HCT116 (cell line): Measurements from ENCODE around the gene MCL1. TPM values are rescaled to one million over a fixed set of nuclear protein-coding genes. Genes with fewer than 3 reads are reported as not detected.

Source experiments
- ATAC-seq: fragments of 200-7000 bp; cut with Tn5 transposase; 2 replicates; pipeline ENCODE4 v1.9.1; 2020; ENCODE audit warnings: mild to moderate bottlenecking, moderate library complexity
- BruUV-seq: library from RNA; stranded (reverse); fragments of 400-500 nt; replicated peaks from 2 replicates; lab custom pipeline; 2021; lab: Mats Ljungman, UMichigan
- CTCF ChIA-PET: fragments of 300-600 bp; sonication (Branson Sonifier 250); formaldehyde crosslinking; loops from one replicate; lab custom pipeline; 2021; ENCODE audit warnings: antibody characterized with exemption; lab: Charles Lee
- POLR2A ChIA-PET: fragments of 300-600, 350-600 bp; sonication (Branson Sonifier 250); formaldehyde crosslinking; loops from one replicate; lab custom pipeline; 2021; ENCODE audit warnings: antibody characterized with exemption; lab: Charles Lee
- RAD21 ChIA-PET, 2 experiments: fragments of 300-600 bp; sonication (Branson Sonifier 250); formaldehyde crosslinking; loops; one replicate each; lab custom pipeline; 2023; ENCODE audit warnings: low total read pairs in 2 of 2; ENCODE audit not compliant: uncharacterized antibody in 2 of 2, unreplicated experiment in 2 of 2, low non-redundant PET in 1 of 2; lab: Charles Lee
- DNase-seq: peaks from one replicate; pipeline ENCODE4 v3.0.0-alpha.2; 2010; ENCODE audit warnings: low read depth, low spot score
- H2AFZ ChIP-seq: fragments of 200-600 bp; shearing (Covaris generic), sonication (generic); 2 replicates; pipeline ENCODE4 v1.6.1; 2017; ENCODE audit warnings: low read depth, mixed run types, mixed read lengths, antibody characterized with exemption, low read length; ENCODE audit not compliant: poor library complexity, severe bottlenecking
- H3K27ac ChIP-seq: 2 replicates; pipeline ENCODE4 v1.5.1; 2012; ENCODE audit warnings: low read depth, low read length
- H3K27me3 ChIP-seq: fragments of 200-600 bp; sonication (generic); 2 replicates; pipeline ENCODE4 v1.6.1; 2016; ENCODE audit warnings: mixed run types, low read length, mixed read lengths; ENCODE audit not compliant: insufficient read depth
- H3K36me3 ChIP-seq, 2 experiments: fragments of 200-500 bp in 1 of 2; fragments of 200-600 bp in 1 of 2; sonication (Bioruptor generic) in 1 of 2; sonication (generic) in 1 of 2; 2 replicates each; pipeline versions ENCODE4 v1.5.1 to v1.6.1; 2014 to 2016; ENCODE audit warnings: low read length in 2 of 2, inconsistent platforms in 1 of 2, mixed read lengths in 1 of 2, mixed run types in 1 of 2; ENCODE audit not compliant: insufficient read depth in 2 of 2, control insufficient read depth in 1 of 2
- H3K4me1 ChIP-seq, 2 experiments: fragments of 200-600 bp in 1 of 2; sonication (generic) in 1 of 2; 2 replicates each; pipeline versions ENCODE4 v1.5.1 to v1.6.1; 2012 to 2017; ENCODE audit warnings: low read length in 2 of 2, inconsistent platforms in 1 of 2, mild to moderate bottlenecking in 1 of 2, mixed read lengths in 1 of 2, mixed run types in 1 of 2, moderate library complexity in 1 of 2; ENCODE audit not compliant: insufficient read depth in 2 of 2, control insufficient read depth in 1 of 2
- H3K4me2 ChIP-seq: fragments of 200-600 bp; sonication (generic); 2 replicates; pipeline ENCODE4 v1.6.1; 2017; ENCODE audit warnings: mixed run types, low read length, mixed read lengths
- H3K4me3 ChIP-seq, 2 experiments: fragments of 200-600 bp in 1 of 2; sonication (generic) in 1 of 2; replicated peaks in 1 of 2; 2 replicates each; pipeline ENCODE4 v1.5.1; 2011 to 2016; ENCODE audit warnings: low read length in 2 of 2, control low read depth in 1 of 2, low read depth in 1 of 2, mild to moderate bottlenecking in 1 of 2, mixed read lengths in 1 of 2, mixed run types in 1 of 2
- H3K79me2 ChIP-seq: fragments of 200-600 bp; sonication (generic); 2 replicates; pipeline ENCODE4 v1.6.1; 2017; ENCODE audit warnings: mild to moderate bottlenecking, mixed run types, low read length, moderate library complexity, mixed read lengths; ENCODE audit not compliant: insufficient read depth
- H3K9ac ChIP-seq: fragments of 200-600 bp; sonication (generic); 2 replicates; pipeline ENCODE4 v1.6.1; 2016; ENCODE audit warnings: low read length, mixed read lengths
- H3K9me2 ChIP-seq: fragments of 200-600 bp; sonication (generic), shearing (Covaris generic); 2 replicates; pipeline ENCODE4 v1.6.1; 2017; ENCODE audit warnings: mixed run types, mild to moderate bottlenecking, moderate library complexity; ENCODE audit not compliant: insufficient read depth
- H3K9me3 ChIP-seq, 2 experiments: fragments of 200-500 bp in 1 of 2; fragments of 200-600 bp in 1 of 2; sonication (Bioruptor generic) in 1 of 2; sonication (generic) in 1 of 2; 2 replicates each; pipeline ENCODE4 v1.6.1; 2014 to 2017; ENCODE audit warnings: low read length in 2 of 2, mixed read lengths in 2 of 2, inconsistent platforms in 1 of 2, low read depth in 1 of 2, mild to moderate bottlenecking in 1 of 2, mixed run types in 1 of 2, moderate library complexity in 1 of 2; ENCODE audit not compliant: control insufficient read depth in 1 of 2, insufficient read depth in 1 of 2
- H4K20me1 ChIP-seq: fragments of 200-600 bp; sonication (generic), shearing (Covaris generic); 2 replicates; pipeline ENCODE4 v1.6.1; 2017; ENCODE audit warnings: mixed run types, mild to moderate bottlenecking, moderate library complexity; ENCODE audit not compliant: insufficient read depth
- CTCF ChIP-seq, 3 experiments: fragments of 200-600 bp in 1 of 3; sonication (generic) in 1 of 3; IDR thresholded peaks in 2 of 3; conservative IDR thresholded peaks in 1 of 3; 2 replicates each; pipeline ENCODE4 v1.5.1; 2012 to 2017; ENCODE audit warnings: low read depth in 2 of 3, low read length in 2 of 3, antibody characterized with exemption in 1 of 3, borderline replicate concordance in 1 of 3, control low read depth in 1 of 3, mild to moderate bottlenecking in 1 of 3, mixed read lengths in 1 of 3, mixed run types in 1 of 3, moderate library complexity in 1 of 3; ENCODE audit not compliant: insufficient read depth in 1 of 3
- EGR1 ChIP-seq: IDR thresholded peaks from 2 replicates; pipeline ENCODE4 v1.6.1; 2012; ENCODE audit warnings: low read depth
- EZH2 ChIP-seq: fragments of 200-600 bp; sonication (generic); IDR thresholded peaks from 2 replicates; pipeline ENCODE4 v1.6.1; 2017; ENCODE audit warnings: antibody characterized with exemption, mixed run types
- EZH2phosphoT487 ChIP-seq: fragments of 200-600 bp; IDR thresholded peaks from 2 replicates; pipeline ENCODE4 v1.6.1; 2018; ENCODE audit warnings: antibody characterized with exemption, borderline replicate concordance
- JUND ChIP-seq: IDR thresholded peaks from 2 replicates; pipeline ENCODE4 v1.6.1; 2012
- POLR2A ChIP-seq: IDR thresholded peaks from 2 replicates; pipeline ENCODE4 v1.7.0; 2011; ENCODE audit warnings: borderline replicate concordance; ENCODE audit not compliant: insufficient read depth, insufficient read length; ENCODE audit errors: extremely low read depth
- RAD21 ChIP-seq: IDR thresholded peaks from 2 replicates; pipeline ENCODE4 v1.6.1; 2012; ENCODE audit warnings: low read depth, mild to moderate bottlenecking
- REST ChIP-seq: IDR thresholded peaks from 2 replicates; pipeline ENCODE4 v1.6.1; 2012; ENCODE audit warnings: low read depth
- SP1 ChIP-seq: IDR thresholded peaks from 2 replicates; pipeline ENCODE4 v1.6.1; 2012; ENCODE audit warnings: low read depth
- ZFX ChIP-seq: fragments of 450-650 bp; IDR thresholded peaks from 2 replicates; pipeline ENCODE4 v1.6.1; 2017
- intact Hi-C: fragments of 100-400 bp; cut with micrococcal nuclease; formaldehyde crosslinking; loops from 2 replicates; pipeline ENCODE4 v1.10.0; 2022
- total RNA-seq: library from RNA; stranded (reverse); gene quantifications from one replicate; pipeline ENCODE4 v1.2.1, GENCODE V29; 2021; ENCODE audit not compliant: unreplicated experiment

The MCL1 gene
- total RNA-seq, 1 experiment from 2014 or later, result 146 TPM

GRCh38 chr1:150560011-150560438 lies 19.4 kb downstream of the MCL1 start:
- Histone ChIP-seq H4K20me1 (no peaks in the 10 kb centered on the region), H3K4me1 (peaks cover 39 to 52% of the 10 kb centered on the region in 2 experiments), H3K36me3 (no peaks in the 10 kb centered on the region), H3K9me3 (no peaks in the 10 kb centered on the region), H3K27ac (peak overlapping the region; percentile 95; the same call in 1 of the 2 replicates), H3K27me3 (no peaks in the 10 kb centered on the region), H3K4me2 (peak overlapping the region; percentile 99), H2AFZ (no peak overlapping the region)
- peak; percentile 61 for DNase-seq
- intact Hi-C loops, result loop anchor here (1.0 to 10.0 kb wide), 5 partner anchors 61 to 447 kb away; partner anchors contain the start of genes GOLPH3L, MINDY1 and PRUNE1
- CTCF ChIA-PET, result interaction anchor here (0.6 to 4.8 kb wide), 17 partner anchors 8 to 436 kb away, joined by 3 to 35 read pairs (median 9); partner anchors contain the start of genes ADAMTSL4, ENSA, FALEC and RPRD2
- no peak for TF ChIP-seq EZH2phosphoT487
- TF ChIP-seq CTCF (IDR thresholded peaks at IDR 0.05 in 2 of 3, conservative IDR thresholded peaks at IDR 0.05 in 1 of 3; ENCODE audit: borderline replicate concordance in 1 of 3, insufficient read depth in 1 of 3, low read depth in 2 of 3, low read length in 2 of 3), result peak in 2 of 3 experiments; percentile 94 to 97; a peak in 4 of 6 replicates
- TF ChIP-seq RAD21, result no peak
- TF ChIP-seq POLR2A, result no peak
- TF ChIP-seq, all 23 proteins: peak for 1
- Histone ChIP-seq H3K9me2 (no peaks in the 10 kb centered on the region), H3K9ac (peak overlapping the region; percentile 85; the same call in 1 of the 2 replicates), H3K4me3 (no peak overlapping the region), H3K79me2 (peaks cover 4% of the 10 kb centered on the region; the same call in 1 of the 2 replicates)
- peak; percentile 35 for ATAC-seq
- RAD21 ChIA-PET, result interaction anchor here in 1 of 2 experiments (0.6 kb wide), 1 partner anchor 635 kb away, joined by 3 read pairs; no protein-coding TSS in a partner anchor
- POLR2A ChIA-PET, result interaction anchor here (1.1 to 6.6 kb wide), 3 partner anchors 11 to 60 kb away, joined by 3 to 39 read pairs (median 7); partner anchors contain the start of gene MCL1
- no TSS peak for BruUV-seq

- POLR2A ChIA-PET, result interaction anchor here (1.1 to 6.6 kb wide), 3 partner anchors 12 to 61 kb away, joined by 3 to 39 read pairs (median 7); partner anchors contain the start of gene MCL1
- Histone ChIP-seq H3K9me3 (no peaks in the 10 kb centered on the region), H3K79me2 (peaks cover 4% of the 10 kb centered on the region; the same call in 1 of the 2 replicates), H3K27me3 (no peaks in the 10 kb centered on the region), H3K4me3 (no peak overlapping the region), H4K20me1 (no peaks in the 10 kb centered on the region), H3K9me2 (no peaks in the 10 kb centered on the region), H3K27ac (no peak overlapping the region), H3K4me1 (peaks cover 35 to 48% of the 10 kb centered on the region in 2 experiments), H3K4me2 (no peak overlapping the region), H3K36me3 (no peaks in the 10 kb centered on the region), H3K9ac (no peak overlapping the region), H2AFZ (no peak overlapping the region)
- ATAC-seq (no peak), DNase-seq (no peak)
- CTCF ChIA-PET, result interaction anchor here (0.6 to 4.8 kb wide), 11 partner anchors 8 to 436 kb away, joined by 3 to 35 read pairs (median 13); partner anchors contain the start of genes ADAMTSL4, ENSA and FALEC
- intact Hi-C loops, result loop anchor here (1.0 to 10.0 kb wide), 5 partner anchors 61 to 448 kb away; partner anchors contain the start of genes GOLPH3L, MINDY1 and PRUNE1
- BruUV-seq, result no TSS peak
- RAD21 ChIA-PET, result no interaction called here
- no peak for TF ChIP-seq REST
- TF ChIP-seq EGR1, result no peak
- no peak for TF ChIP-seq JUND
- no peak for TF ChIP-seq POLR2A
- TF ChIP-seq ZFX, result no peak
- no peak for TF ChIP-seq SP1
- TF ChIP-seq CTCF (IDR thresholded peaks at IDR 0.05 in 2 of 3, conservative IDR thresholded peaks at IDR 0.05 in 1 of 3; ENCODE audit: borderline replicate concordance in 1 of 3, insufficient read depth in 1 of 3, low read depth in 2 of 3, low read length in 2 of 3), result no peak
- no peak for TF ChIP-seq EZH2
Observed at GRCh38 chr1:150559656-150560010, 19.8 kb downstream of the MCL1 start.
